C4-2B (cell line): Measurements from ENCODE around the gene ZNF675.

Experiments used
- CTCF ChIP-seq: fragments of 450-650 bp; conservative IDR thresholded peaks from 2 replicates; pipeline ENCODE4 v1.5.1; 2017; ENCODE audit warnings: mild to moderate bottlenecking
- ZFX ChIP-seq: fragments of 450-650 bp; IDR thresholded peaks from 2 replicates; pipeline ENCODE4 v1.6.1; 2017

- TF ChIP-seq CTCF (no peak), ZFX (no peak)
These were observed 12.5 kb upstream of the ZNF675 start for GRCh38 chr19:23699521-23699860.
